ENCODE measurements around the gene CPM.

- TF ChIP-seq CTCF (IDR thresholded peaks at IDR 0.05): no peak
- TF ChIP-seq ZNF121 (CRISPR knock-in tag; IDR thresholded peaks at IDR 0.05): no peak
- no peak for TF ChIP-seq SOX15 (CRISPR knock-in tag; IDR thresholded peaks at IDR 0.05)
- TF ChIP-seq ZBTB43 (CRISPR knock-in tag; IDR thresholded peaks at IDR 0.05): no peak
- no peak for TF ChIP-seq ZNF219 (CRISPR knock-in tag; IDR thresholded peaks at IDR 0.05; ENCODE audit: borderline replicate concordance)
- no peak for TF ChIP-seq CREM (CRISPR knock-in tag; IDR thresholded peaks at IDR 0.05)
- no peak for TF ChIP-seq SMAD4 (CRISPR knock-in tag; IDR thresholded peaks at IDR 0.05)
- TF ChIP-seq SP1 (CRISPR knock-in tag; conservative IDR thresholded peaks at IDR 0.05): no peak
- TF ChIP-seq TCF7 (CRISPR knock-in tag; IDR thresholded peaks at IDR 0.05; ENCODE audit: low read depth): no peak
- TF ChIP-seq CREB1 (CRISPR knock-in tag; IDR thresholded peaks at IDR 0.05): no peak
- TF ChIP-seq ZNF317 (CRISPR knock-in tag; IDR thresholded peaks at IDR 0.05; ENCODE audit: borderline replicate concordance, low read depth): no peak
- TF ChIP-seq STAT6 (CRISPR knock-in tag; conservative IDR thresholded peaks at IDR 0.05; ENCODE audit: low read depth): no peak
These were observed 45.3 kb downstream of the CPM start for GRCh38 chr12:68887641-68888040.

All from WTC11 (cell line).